HG03469 (cell line): ENCODE results near the gene WFDC1.

Source experiments
- ATAC-seq: cut with Tn5 transposase; IDR thresholded peaks from one replicate; pipeline ENCODE4 v1.9.1; 2021; ENCODE audit warnings: mild to moderate bottlenecking, moderate library complexity, moderate number of reproducible peaks; ENCODE audit not compliant: unreplicated experiment

Gene WFDC1

DNA sequence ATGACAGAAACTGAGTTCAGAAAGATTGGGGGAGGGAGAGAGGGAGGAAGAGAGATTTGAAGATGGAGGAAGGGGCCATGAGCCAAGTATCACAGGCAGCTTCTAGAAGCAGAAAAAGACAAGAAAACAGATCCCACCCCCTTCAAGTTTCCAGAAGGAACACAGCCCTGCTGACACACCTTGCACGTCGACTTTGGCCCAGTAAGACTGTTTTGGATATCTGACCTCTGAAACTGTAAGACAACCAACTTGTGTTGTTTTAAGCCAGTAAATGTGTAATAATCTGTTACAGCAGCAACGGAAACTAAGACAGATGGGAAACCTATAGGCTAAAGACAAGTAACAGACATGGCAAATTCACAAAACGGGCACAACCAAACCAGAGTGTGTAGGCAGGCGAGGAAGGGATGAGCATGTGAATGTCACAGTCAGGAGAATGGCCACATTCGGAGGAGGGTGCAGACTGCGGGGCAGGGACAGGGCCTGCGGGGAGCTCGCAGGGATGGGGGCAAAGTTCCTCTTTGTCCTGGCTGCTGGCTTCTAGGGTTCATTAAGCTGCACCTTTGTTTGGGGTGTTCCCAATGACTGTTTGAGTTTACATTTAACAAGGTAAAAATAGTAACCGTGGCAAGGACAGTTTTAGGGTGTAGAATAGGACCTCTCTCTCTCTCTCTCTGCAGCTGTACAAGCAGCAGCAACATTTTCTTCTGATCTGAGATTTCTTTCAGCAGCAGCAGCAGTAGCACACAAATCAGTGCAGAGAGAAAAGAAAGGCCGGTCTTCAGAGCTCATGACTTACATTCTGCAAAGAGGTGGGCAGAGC lies 55.4 kb downstream of the WFDC1 start:
- ATAC-seq, result no peak

DNA sequence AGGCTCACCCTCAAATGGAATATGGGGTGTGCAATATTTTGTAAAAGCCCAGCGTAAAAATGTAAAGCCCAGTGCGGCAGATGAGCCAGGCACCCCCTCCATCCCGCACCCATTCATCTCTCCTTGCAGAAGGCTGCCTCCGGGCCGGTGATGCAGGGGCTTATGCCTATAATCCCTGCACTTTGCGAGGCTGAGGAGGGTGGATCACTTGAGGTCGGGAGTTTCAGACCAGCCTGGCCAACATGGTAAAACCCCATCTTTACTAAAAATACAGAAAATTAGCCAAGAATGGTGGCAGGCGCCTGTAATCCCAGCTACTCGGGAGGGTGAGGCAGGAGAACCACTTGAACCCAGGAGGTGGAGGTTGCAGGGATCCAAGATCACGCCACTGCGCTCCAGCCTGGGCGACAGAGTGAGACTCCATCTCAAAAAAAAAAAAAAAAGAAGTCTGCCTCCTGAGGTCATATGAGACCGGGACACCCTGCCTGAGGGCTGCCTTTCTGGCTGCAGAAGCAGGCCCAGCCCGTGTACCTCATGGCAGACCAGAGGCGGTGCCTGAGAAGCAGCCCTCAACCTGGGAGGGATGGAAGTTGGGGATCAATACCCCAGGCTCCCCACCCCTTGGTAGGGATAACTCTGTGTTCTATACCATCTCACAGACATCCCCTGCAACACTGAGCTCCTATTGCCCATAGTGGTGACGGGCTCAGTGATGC lies 56.2 kb downstream of the WFDC1 start:
- no peak for ATAC-seq

DNA sequence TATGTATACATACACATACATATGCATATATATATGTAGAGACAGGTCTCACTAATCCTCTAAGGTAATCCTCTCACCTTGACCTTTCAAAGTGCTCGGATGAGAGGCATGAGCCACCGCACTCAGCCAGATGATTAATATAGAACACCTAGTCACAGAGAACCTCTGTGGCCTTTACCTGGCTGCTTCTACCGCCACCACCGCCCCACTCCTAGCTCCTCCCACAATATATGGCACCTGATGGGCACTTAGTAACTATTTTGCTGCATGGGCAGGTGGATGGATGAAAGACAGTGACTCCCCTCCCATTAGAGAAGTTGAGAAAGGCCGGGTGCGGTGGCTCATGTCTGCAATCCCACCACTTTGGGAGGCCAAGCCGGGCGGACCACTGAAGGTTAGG lies 57.0 kb downstream of the WFDC1 start:
- ATAC-seq, result no peak

DNA sequence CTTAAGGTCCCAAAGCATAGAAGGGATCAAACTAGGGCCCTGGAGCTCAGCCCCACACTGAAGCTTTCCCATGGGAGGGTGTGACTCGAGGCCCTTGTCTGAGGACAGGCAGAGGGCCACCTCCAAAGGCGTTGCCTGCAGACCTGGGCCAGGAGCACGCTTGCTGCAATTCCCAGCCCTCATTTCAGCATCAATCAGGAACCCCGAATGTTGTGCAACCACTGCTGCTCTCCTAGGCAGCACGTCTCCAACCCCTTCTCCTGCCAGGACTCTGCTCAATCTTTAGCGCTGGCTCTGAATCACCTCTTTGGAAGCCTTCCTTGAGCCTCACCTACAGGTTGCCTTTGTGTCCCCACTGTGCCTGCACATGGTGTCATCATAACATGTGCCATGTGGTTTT lies 59.6 kb downstream of the WFDC1 start:
- no peak for ATAC-seq

DNA sequence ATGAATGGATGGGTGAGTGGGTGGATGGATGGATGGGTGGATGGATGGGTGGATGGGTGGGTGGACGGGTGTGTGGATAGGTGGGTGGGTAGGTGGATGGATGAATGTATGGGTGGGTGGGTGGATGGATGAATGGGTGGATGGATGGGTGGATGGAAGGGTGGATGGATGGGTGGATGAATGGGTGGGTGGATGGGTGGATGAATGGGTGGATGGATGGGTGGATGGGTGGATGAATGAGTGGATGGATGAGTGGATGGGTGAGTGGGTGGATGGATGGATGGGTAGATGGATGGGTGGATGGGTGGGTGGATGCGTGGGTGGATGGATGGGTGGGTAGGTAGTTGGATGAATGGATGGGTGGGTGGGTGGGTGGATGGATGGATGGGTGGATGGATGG lies 60.5 kb downstream of the WFDC1 start:
- no peak for ATAC-seq

DNA sequence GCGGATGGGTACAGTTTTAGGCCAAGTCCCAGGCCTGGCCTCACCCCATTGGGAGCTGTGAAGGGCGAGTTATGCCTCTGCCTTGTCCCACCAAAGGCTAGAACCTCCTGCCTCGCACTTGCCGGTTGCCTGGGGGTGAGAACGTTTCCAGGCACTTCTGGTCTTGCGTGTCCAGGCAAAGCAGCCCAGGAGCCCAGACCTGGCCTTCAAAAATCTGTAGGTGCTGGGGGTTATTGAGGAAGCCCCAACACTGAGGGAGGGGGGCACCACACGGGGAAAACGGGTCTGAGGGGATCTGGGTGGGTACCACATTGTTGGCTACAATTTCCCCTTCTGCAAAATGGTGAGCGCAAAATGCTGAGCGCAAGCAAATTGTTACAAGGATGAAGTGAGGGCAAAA lies 61.5 kb downstream of the WFDC1 start:
- no peak for ATAC-seq

DNA sequence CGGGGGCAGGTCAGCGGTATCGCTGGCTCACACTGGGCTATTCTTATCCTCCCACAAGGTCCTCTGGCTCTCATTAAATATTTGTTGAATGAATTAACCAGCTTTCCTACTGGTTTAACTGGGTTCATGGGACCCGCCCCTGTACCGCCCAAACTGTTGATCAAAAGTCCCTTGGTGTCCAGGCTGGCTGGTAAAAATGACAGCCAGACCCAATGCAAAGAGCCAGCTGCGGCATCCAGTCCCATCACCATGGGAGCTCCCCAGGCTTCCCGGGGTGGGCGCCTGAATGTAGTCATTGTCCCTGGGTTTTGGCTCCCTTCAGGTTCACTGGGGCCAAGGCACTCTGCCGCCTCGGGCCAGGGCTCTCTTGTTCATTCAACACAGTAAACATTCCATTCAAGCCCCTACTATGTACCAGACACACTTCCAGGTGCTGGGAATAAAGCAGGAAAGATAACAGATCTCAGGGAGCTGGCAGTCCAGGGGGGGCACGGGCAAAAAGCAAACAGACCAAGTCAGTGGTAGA lies 62.0 kb downstream of the WFDC1 start:
- ATAC-seq, result no peak

- no peak for ATAC-seq
These were observed 62.5 kb downstream of the WFDC1 start for GRCh38 chr16:84357191-84357651.

DNA sequence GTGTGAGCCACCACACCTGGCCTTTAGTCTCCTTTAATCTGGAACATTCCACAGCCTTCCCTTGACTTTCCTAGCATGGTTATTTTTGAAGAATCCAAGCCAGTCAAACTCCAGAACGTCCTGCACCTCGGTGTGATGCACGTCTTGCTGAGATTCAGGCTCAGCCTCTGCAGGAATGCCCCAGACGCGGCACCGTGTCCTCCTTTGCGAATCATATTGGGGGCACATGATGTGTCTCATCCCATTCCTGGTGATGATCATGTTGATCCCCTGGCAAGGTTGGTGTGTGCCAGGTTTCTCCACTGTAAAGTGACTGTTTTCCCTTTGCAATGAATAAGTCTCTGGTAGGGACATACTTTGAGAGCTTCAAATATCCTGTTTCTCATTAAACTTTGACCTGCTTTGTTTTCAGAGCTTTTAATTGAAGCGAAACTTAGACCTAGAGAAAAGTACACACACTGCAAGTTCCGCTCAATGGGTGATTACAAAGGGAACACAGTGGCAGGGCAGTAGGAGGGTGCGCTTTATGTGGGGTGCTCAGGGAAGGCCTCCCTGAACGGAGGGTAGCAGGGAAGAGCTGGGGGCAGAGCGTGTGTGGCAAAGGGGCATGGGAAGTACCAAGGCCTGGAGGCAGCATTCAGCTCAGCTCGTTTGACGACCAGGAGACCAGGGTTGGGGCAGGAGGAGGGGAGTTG lies 64.1 kb downstream of the WFDC1 start:
- no peak for ATAC-seq

DNA sequence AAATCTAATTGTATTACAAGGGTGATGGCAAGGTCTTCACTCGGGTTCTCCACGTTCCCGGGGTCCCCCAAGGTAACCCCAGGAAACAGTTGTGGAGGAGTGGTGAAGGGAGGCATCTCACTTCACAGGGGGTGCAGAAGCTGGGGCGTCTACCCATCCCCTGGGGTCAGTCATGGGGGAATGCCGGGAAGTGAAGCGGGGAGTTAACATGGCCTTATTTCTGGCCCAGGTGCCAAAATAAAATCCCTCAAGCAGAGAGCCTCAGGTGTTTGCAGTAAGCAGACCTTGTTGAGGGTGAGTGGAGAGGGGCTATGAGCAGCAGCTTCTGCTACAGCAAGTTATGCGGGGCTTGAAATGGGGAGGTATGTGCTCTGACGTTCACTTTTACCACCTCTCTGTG lies 64.6 kb downstream of the WFDC1 start:
- no peak for ATAC-seq

DNA sequence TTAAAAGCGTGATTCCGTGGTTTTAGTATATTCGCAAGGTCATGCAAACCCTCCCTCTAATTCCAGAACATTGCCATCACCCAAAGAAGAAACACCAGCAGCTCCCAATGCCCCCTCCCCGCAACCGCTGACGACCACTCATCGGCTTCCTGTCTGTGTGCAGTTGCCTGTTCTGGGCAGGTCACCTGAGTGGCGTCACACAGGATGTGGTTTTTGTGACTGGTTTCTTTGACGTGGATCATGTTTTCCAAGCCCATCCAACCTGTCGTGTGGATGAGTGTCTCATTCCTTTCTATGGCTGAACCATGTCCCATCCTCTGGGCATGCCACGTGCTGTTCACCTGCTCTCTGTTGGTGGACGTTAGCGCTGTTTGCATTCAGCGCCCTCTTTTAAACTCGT lies 65.5 kb downstream of the WFDC1 start:
- no peak for ATAC-seq

- ATAC-seq, result no peak
These were observed 66.1 kb downstream of the WFDC1 start for GRCh38 chr16:84360748-84361147.

DNA sequence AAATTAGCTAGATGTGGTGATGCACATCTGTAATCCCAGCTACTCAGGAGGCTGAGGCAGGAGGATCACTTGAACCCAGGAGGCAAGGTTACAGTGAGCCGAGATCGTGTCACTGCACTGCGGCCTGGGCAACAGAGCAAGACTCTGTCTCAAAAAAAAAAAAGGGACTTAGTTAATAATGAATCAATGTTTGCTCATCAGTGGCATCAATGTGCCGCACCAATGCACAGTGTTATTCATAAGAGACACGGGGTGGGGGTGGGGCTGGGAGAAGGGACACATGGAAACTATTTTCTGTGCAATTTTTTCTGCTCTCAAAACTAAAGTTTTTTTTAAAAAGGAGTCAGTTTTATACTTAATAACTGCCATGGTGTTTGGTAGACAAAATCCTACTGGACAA lies 66.9 kb downstream of the WFDC1 start:
- ATAC-seq, result no peak

DNA sequence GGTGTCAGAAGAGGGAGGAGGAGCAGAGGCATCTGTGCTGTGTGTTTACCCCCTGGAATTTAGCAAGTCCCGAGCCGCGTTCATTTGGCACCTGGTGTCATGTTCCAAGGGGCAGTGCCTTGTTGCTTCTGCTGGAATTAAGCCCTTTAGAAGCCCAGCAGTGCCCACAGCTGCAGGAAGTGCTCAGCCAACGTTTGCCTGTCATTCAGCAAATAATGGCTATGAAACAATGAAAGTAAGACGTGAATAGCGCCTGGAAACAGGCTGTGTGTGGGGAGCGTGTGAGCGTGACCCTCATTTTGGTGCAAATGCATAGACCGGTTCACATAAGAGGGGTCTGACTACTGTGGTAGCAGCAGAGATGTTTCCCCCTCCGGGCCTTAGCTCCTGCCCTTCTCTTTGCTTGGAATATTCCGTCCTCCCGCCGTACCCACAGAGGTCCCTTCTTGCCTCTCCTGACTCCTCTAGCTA lies 67.8 kb downstream of the WFDC1 start:
- ATAC-seq, result no peak

DNA sequence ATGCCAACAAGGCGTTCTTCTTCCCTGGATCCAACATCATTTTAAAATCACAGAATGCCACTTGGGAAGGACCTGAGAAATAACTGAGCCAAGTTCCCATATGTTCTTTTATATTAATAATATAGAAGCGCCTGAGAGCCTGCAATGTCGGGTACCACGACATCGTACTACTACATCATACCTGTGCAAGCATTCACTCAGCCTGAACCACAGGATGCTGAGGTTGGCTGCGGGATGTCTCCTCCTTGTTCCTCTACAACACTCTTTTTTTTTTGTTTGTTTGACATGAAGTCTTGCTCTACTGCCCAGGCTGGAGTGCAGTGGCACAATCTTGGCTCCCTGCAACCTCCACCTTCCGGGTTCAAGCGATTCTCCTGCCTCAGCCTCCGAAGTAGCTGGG lies 71.5 kb downstream of the WFDC1 start:
- no peak for ATAC-seq

- ATAC-seq, result no peak
These were observed 72.6 kb downstream of the WFDC1 start for GRCh38 chr16:84367297-84367680.

GRCh38 chr16:84367750-84368307 lies 73.2 kb downstream of the WFDC1 start:
- no peak for ATAC-seq

DNA sequence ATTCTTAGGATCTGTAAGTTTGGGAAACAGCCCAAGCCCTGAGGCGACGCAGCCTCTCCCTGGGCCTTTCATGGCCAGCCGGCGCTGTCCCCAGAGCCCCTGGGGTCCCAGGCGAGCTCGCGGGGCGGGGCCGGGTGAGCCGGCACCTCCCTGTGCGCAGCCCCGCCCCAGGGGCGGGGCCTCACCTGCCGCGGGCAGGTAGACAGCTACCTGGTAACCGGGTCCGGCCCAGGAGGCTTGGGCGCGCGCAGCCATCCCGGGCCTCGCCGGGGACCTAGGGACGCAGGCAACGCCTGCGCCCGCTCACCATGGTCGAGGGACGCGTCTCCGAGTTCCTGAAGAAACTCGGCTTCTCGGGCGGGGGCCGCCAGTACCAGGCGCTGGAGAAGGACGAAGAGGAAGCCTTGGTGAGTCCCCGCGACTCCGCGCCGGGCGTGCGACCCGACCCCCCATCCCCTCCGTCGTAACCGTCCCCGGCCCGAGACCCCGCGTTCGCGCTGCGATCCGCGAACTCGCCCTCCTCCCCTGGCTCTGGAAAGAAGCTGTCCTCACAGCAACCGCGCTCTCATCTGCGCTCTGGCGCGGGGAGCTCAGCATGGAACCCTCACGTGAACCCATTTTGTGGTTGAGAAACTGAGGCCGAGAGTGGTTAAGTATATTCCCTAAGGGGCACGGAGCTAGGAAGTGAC lies 73.8 kb downstream of the WFDC1 start, which contains the start of gene ATP2C2:
Gene ATP2C2 (plus strand): TSS at position 231 of the 689 bp plus-strand sequence. CDS start 78 bp downstream, at position 309.
- ATAC-seq, result no peak

DNA sequence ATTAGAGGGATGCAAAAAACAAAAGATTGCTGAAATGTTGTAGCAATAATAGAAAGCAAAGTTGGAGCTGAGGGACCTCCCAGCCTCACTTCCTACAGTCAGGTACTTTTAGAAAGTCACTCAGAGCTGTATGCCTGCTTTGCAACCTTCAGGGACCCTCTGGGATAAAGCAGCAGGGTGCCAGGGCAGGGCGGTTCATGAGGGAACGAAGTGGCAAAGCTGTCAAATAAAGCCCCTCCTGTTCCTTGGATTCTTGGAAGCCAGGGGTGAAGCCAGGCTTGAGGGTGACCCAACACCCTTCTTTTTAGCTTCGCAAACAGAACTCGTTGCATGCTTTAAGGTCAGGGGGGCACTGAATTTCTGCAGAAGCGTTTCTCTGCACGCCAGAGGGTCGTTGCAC lies 74.4 kb downstream of the WFDC1 start:
- ATAC-seq, result no peak

GRCh38 chr16:84369938-84370627 lies 75.4 kb downstream of the WFDC1 start:
- ATAC-seq, result no peak
